Measurements from ENCODE around the gene PAQR8. TPM values are rescaled to one million over a fixed set of nuclear protein-coding genes. Genes with fewer than 3 reads are reported as not detected.

Gene PAQR8
- total RNA-seq, 2 donors from 2014 or later: 4.1 to 7.3 TPM

- Histone ChIP-seq H3K4me3 (peak overlapping the region; percentile 90), H3K4me1 (ENCODE audit: control insufficient read depth in 1 of 2, low read depth in 2 of 2) (peaks cover 2 to 17% of the 10 kb centered on the region in 2 donors), H3K9me3 (no peaks in the 10 kb centered on the region), H3K27me3 (replicated peaks; ENCODE audit: insufficient read depth) (no peaks in the 10 kb centered on the region), H3K36me3 (no peaks in the 10 kb centered on the region), H3K27ac (no peak overlapping the region)
- ATAC-seq (ENCODE audit: insufficient number of reproducible peaks, low FRiP score, low read depth) (no peak), DNase-seq (ENCODE audit: low spot score) (no peak)
- TF ChIP-seq CTCF (IDR thresholded peaks at IDR 0.05): no peak
Measured at GRCh38 chr6:52363228-52363867, 1.4 kb downstream of the PAQR8 start.

GRCh38 chr6:52364480-52365166, 2.7 kb downstream of the PAQR8 start:
- no peak for DNase-seq (ENCODE audit: low spot score)
- no peak for ATAC-seq (ENCODE audit: insufficient number of reproducible peaks, low FRiP score, low read depth)
- no peak for TF ChIP-seq CTCF (IDR thresholded peaks at IDR 0.05)
- Histone ChIP-seq H3K36me3 (no peaks in the 10 kb centered on the region), H3K27ac (no peak overlapping the region), H3K4me1 (ENCODE audit: control insufficient read depth in 1 of 2, low read depth in 2 of 2) (peaks cover 2 to 17% of the 10 kb centered on the region in 2 donors), H3K9me3 (no peaks in the 10 kb centered on the region), H3K4me3 (no peak overlapping the region), H3K27me3 (replicated peaks; ENCODE audit: insufficient read depth) (no peaks in the 10 kb centered on the region)

GRCh38 chr6:52365317-52365716, 3.4 kb downstream of the PAQR8 start:
- ATAC-seq (ENCODE audit: insufficient number of reproducible peaks, low FRiP score, low read depth): no peak
- no peak for DNase-seq (ENCODE audit: low spot score)
- no peaks in the 10 kb centered on the region for H3K9me3 ChIP-seq
- peaks cover 2 to 17% of the 10 kb centered on the region in 2 donors for H3K4me1 ChIP-seq (ENCODE audit: control insufficient read depth in 1 of 2, low read depth in 2 of 2)
- no peak overlapping the region for H3K4me3 ChIP-seq
- no peaks in the 10 kb centered on the region for H3K36me3 ChIP-seq
- TF ChIP-seq CTCF (IDR thresholded peaks at IDR 0.05): no peak
- no peaks in the 10 kb centered on the region for H3K27me3 ChIP-seq (replicated peaks; ENCODE audit: insufficient read depth)
- no peak overlapping the region for H3K27ac ChIP-seq

GRCh38 chr6:52365866-52366540, 4.1 kb downstream of the PAQR8 start:
- no peaks in the 10 kb centered on the region for H3K9me3 ChIP-seq
- H3K4me1 ChIP-seq (ENCODE audit: control insufficient read depth in 1 of 2, low read depth in 2 of 2): peaks cover 2 to 17% of the 10 kb centered on the region in 2 donors
- H3K4me3 ChIP-seq: no peak overlapping the region
- ATAC-seq (ENCODE audit: insufficient number of reproducible peaks, low FRiP score, low read depth) (no peak), DNase-seq (ENCODE audit: low spot score) (no peak)
- H3K27me3 ChIP-seq (replicated peaks; ENCODE audit: insufficient read depth): no peaks in the 10 kb centered on the region
- no peak for TF ChIP-seq CTCF (IDR thresholded peaks at IDR 0.05)
- no peaks in the 10 kb centered on the region for H3K36me3 ChIP-seq
- H3K27ac ChIP-seq: no peak overlapping the region

- Histone ChIP-seq H3K36me3 (no peaks in the 10 kb centered on the region), H3K4me1 (ENCODE audit: control insufficient read depth in 1 of 2, low read depth in 2 of 2) (peaks cover 0 to 6% of the 10 kb centered on the region in 2 donors), H3K27ac (no peak overlapping the region), H3K27me3 (replicated peaks; ENCODE audit: insufficient read depth) (no peaks in the 10 kb centered on the region), H3K9me3 (no peaks in the 10 kb centered on the region), H3K4me3 (no peak overlapping the region)
- no peak for ATAC-seq (ENCODE audit: insufficient number of reproducible peaks, low FRiP score, low read depth)
- no peak for DNase-seq (ENCODE audit: low spot score)
- TF ChIP-seq CTCF (IDR thresholded peaks at IDR 0.05): no peak
Measured at GRCh38 chr6:52368002-52368401, 6.1 kb downstream of the PAQR8 start.
